Mesenchymal stem cell (in vitro differentiated cells and primary cell): ENCODE measurements around the gene CRELD1.

ENCODE experiments used
- DNase-seq: peaks from one replicate; pipeline ENCODE4 v3.0.0-alpha.2; 2013
- H2AFZ ChIP-seq: one replicate; pipeline ENCODE4 v1.6.1; 2013; ENCODE audit warnings: low read depth, mild to moderate bottlenecking, control low read depth, inconsistent platforms, low read length, moderate library complexity
- H2AK5ac ChIP-seq: 2 replicates; pipeline ENCODE4 v1.6.1; 2013; ENCODE audit warnings: low read length, moderate library complexity, mild to moderate bottlenecking, inconsistent platforms; ENCODE audit not compliant: severe bottlenecking
- H2BK120ac ChIP-seq: one replicate; pipeline ENCODE4 v1.6.1; 2013; ENCODE audit warnings: low read depth, mild to moderate bottlenecking, inconsistent platforms, low read length, moderate library complexity
- H2BK12ac ChIP-seq, 2 experiments: one replicate each; pipeline ENCODE4 v1.6.1; 2013; ENCODE audit warnings: inconsistent platforms in 2 of 2, low read length in 2 of 2, mild to moderate bottlenecking in 2 of 2, moderate library complexity in 2 of 2, control low read depth in 1 of 2
- H2BK15ac ChIP-seq: one replicate; pipeline ENCODE4 v1.6.1; 2013; ENCODE audit warnings: mild to moderate bottlenecking, low read depth, inconsistent platforms; ENCODE audit not compliant: poor library complexity, severe bottlenecking
- H2BK5ac ChIP-seq: 2 replicates; pipeline ENCODE4 v1.6.1; 2013; ENCODE audit warnings: low read depth, mild to moderate bottlenecking, low read length, control low read depth, inconsistent platforms; ENCODE audit not compliant: poor library complexity, severe bottlenecking
- H3K14ac ChIP-seq, 2 experiments: one replicate each; pipeline ENCODE4 v1.6.1; 2013; ENCODE audit warnings: inconsistent platforms in 2 of 2, low read length in 2 of 2, control low read depth in 1 of 2, mild to moderate bottlenecking in 1 of 2, moderate library complexity in 1 of 2
- H3K18ac ChIP-seq, 2 experiments: one replicate each; pipeline ENCODE4 v1.6.1; 2013; ENCODE audit warnings: inconsistent platforms in 2 of 2, low read length in 2 of 2, control low read depth in 1 of 2, low read depth in 1 of 2, mild to moderate bottlenecking in 1 of 2
- H3K23ac ChIP-seq, 2 experiments: one replicate each; pipeline ENCODE4 v1.6.1; 2013; ENCODE audit warnings: inconsistent platforms in 2 of 2, low read length in 2 of 2, mild to moderate bottlenecking in 2 of 2, moderate library complexity in 2 of 2, control low read depth in 1 of 2
- H3K27ac ChIP-seq: 2 replicates; pipeline ENCODE4 v1.5.1; 2013; ENCODE audit warnings: mild to moderate bottlenecking, moderate library complexity, low read length, control low read depth, inconsistent platforms; ENCODE audit not compliant: poor library complexity, severe bottlenecking
- H3K27me3 ChIP-seq, 2 experiments: 2 replicates each; pipeline versions ENCODE4 v1.6.1 to v1.7.0; 2013; ENCODE audit warnings: low read length in 2 of 2, mild to moderate bottlenecking in 2 of 2, moderate library complexity in 2 of 2, control low read depth in 1 of 2, inconsistent platforms in 1 of 2; ENCODE audit not compliant: control insufficient read depth in 1 of 2, insufficient read depth in 1 of 2
- H3K36me3 ChIP-seq, 2 experiments: 2 replicates each; pipeline versions ENCODE4 v1.6.1 to v1.7.0; 2013; ENCODE audit warnings: low read length in 2 of 2, control low read depth in 1 of 2, inconsistent platforms in 1 of 2, low read depth in 1 of 2, mild to moderate bottlenecking in 1 of 2; ENCODE audit not compliant: insufficient read depth in 2 of 2, control insufficient read depth in 1 of 2
- H3K4ac ChIP-seq, 2 experiments: one replicate each; pipeline ENCODE4 v1.6.1; 2013; ENCODE audit warnings: inconsistent platforms in 2 of 2, low read length in 2 of 2, mild to moderate bottlenecking in 2 of 2, moderate library complexity in 2 of 2, control low read depth in 1 of 2, low read depth in 1 of 2
- H3K4me1 ChIP-seq: 2 replicates; pipeline ENCODE4 v1.6.1; 2013; ENCODE audit warnings: low read depth, low read length, control low read depth; ENCODE audit not compliant: control insufficient read depth, insufficient read depth
- H3K4me2 ChIP-seq: 2 replicates; pipeline ENCODE4 v1.6.1; 2013; ENCODE audit warnings: low read length, mild to moderate bottlenecking, inconsistent platforms; ENCODE audit not compliant: poor library complexity, severe bottlenecking
- H3K4me3 ChIP-seq, 2 experiments: 2 replicates each; pipeline versions ENCODE4 v1.5.1 to v1.7.0; 2013; ENCODE audit warnings: low read length in 2 of 2, mild to moderate bottlenecking in 2 of 2, control low read depth in 1 of 2, low read depth in 1 of 2; ENCODE audit not compliant: insufficient read depth in 1 of 2
- H3K79me1 ChIP-seq: replicated peaks from 2 replicates; pipeline ENCODE4 v1.6.1; 2013; ENCODE audit warnings: mild to moderate bottlenecking, control low read depth, low read length, inconsistent platforms; ENCODE audit not compliant: poor library complexity, severe bottlenecking
- H3K9ac ChIP-seq: 2 replicates; pipeline ENCODE4 v1.7.0; 2013; ENCODE audit warnings: mild to moderate bottlenecking, low read length, moderate library complexity
- H3K9me3 ChIP-seq: 2 replicates; pipeline ENCODE4 v1.7.0; 2013; ENCODE audit warnings: mild to moderate bottlenecking, low read length; ENCODE audit not compliant: control insufficient read depth
- H4K8ac ChIP-seq: one replicate; pipeline ENCODE4 v1.6.1; 2013; ENCODE audit warnings: inconsistent platforms, mild to moderate bottlenecking, low read length, moderate library complexity
- H4K91ac ChIP-seq: one replicate; pipeline ENCODE4 v1.6.1; 2013; ENCODE audit warnings: mild to moderate bottlenecking, low read length, inconsistent platforms
- WGBS: methylation state at CpG from one replicate; pipeline ENCODE4 v1.1.7; 2013; ENCODE audit warnings: mixed read lengths; 5-methylcytosine and 5-hydroxymethylcytosine counted together

CRELD1 gene

DNA sequence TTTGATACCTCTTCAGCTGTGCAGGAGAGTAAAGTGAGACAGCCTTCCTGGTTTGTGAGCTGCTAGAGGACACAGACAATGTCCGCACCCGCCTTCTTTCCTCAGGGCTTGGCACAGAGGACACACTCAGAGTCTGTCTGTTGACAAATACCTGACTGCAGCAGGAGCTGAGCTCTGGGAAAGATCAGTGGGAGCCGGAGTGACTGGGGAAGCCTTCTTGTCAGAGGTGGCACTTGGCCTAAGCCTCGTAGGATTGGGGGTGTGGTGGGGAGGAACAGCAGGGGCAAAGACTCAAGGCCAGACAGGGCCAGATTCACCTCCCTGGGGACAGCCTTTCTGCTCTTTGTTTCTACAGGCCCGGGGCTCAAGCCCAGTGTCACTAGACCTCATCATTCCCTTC lies 20.0 kb upstream of the CRELD1 start:
- Histone ChIP-seq H3K27ac (no peak overlapping the region), H3K9ac (no peak overlapping the region)
- WGBS: 89% methylated on average over 5 of the region's 5 CpGs

DNA sequence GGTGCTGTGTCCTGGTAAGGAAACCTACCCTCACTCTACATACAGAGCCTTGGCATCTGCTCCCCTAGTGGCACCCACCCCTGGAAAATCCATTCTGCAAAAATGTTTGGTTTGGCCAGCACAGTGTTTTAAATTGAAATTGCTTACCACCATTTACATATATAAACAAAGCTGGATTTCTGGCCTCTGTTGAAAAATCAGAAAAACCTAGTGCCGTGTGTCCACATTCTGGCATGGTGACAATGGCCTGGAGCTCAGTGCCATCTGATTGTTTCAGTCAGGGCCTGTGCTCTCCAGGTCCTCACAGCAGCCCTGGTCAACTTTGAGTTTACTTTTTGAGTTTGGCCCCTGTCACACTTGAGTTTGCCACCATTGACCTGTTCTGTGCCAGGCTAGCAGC lies 19.6 kb upstream of the CRELD1 start:
- Histone ChIP-seq H3K9ac (no peak overlapping the region), H2BK120ac (no peak overlapping the region), H2BK5ac (no peak overlapping the region), H3K4me1 (peaks cover 48% of the 10 kb centered on the region), H3K23ac (no peak overlapping the region), H2BK15ac (peak overlapping the region; percentile 38), H3K79me1 (peaks cover 11% of the 10 kb centered on the region), H3K14ac (no peak overlapping the region), H2AK5ac (no peak overlapping the region), H3K36me3 (peaks cover 0 to 4% of the 10 kb centered on the region in 2 experiments), H3K27me3 (no peaks in the 10 kb centered on the region), H4K91ac (no peak overlapping the region), H2AFZ (no peak overlapping the region), H3K4ac (no peak overlapping the region), H3K27ac (no peak overlapping the region), H3K9me3 (no peaks in the 10 kb centered on the region), H3K4me3 (no peak overlapping the region), H2BK12ac (no peak overlapping the region), H4K8ac (no peak overlapping the region), H3K4me2 (no peak overlapping the region), H3K18ac (no peak overlapping the region)
- DNase-seq: no peak
- 90% methylated on average over 1 of the region's 1 CpG for WGBS

More for the DNA sequence above, 20.0 kb upstream of the CRELD1 start:
- Histone ChIP-seq H3K4me3 (no peak overlapping the region), H3K4me1 (peaks cover 48% of the 10 kb centered on the region), H2BK15ac (no peak overlapping the region), H3K9me3 (no peaks in the 10 kb centered on the region), H3K23ac (no peak overlapping the region), H3K27me3 (no peaks in the 10 kb centered on the region), H3K36me3 (peaks cover 0 to 4% of the 10 kb centered on the region in 2 experiments), H4K8ac (peak overlapping the region; percentile 20), H3K4me2 (no peak overlapping the region), H3K18ac (no peak overlapping the region), H3K79me1 (peaks cover 11% of the 10 kb centered on the region), H4K91ac (peak overlapping the region; percentile 52), H2BK5ac (no peak overlapping the region), H2BK12ac (no peak overlapping the region), H3K14ac (no peak overlapping the region), H2AFZ (no peak overlapping the region), H3K4ac (no peak overlapping the region), H2BK120ac (no peak overlapping the region), H2AK5ac (peak overlapping the region; percentile 63)
- no peak for DNase-seq

DNA sequence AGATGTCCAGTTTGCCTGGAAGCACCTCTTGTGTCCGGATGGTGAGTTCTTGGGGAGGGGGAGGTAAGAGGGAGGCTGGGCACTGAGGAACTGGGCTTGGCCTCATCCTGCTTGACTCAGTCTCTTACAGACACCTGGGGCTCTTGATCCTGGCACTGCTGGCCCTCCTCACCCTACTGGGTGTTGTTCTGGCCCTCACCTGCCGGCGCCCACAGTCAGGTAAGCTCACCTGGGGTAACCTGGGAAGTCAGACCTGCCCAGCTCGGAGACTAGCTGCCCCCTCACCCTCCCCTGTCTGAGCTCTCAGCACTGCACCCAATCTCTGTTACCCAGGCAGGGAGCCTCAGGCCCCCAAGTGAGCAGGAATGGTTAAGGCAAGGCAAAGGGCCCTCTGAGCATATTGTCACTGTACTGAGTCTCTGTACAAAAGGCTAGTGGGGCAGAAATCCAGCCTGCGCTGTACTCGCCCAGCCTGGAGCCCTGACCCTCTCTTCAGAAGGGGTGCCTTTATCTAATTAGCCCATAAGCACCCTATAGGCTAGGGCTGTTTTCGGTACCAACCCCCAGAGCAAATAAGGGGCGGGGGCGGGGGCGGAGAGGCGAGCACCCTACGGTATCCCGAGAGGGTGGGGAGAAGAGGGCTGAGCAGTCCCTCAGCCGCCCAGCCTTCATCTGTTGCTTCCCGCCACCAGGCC lies 18.9 kb upstream of the CRELD1 start:
- peaks cover 48% of the 10 kb centered on the region for H3K4me1 ChIP-seq
- H4K91ac ChIP-seq: peak overlapping the region; percentile 31
- H3K23ac ChIP-seq: no peak overlapping the region
- peak overlapping the region in 1 of 2 experiments; percentile 34 for H3K4ac ChIP-seq
- 31% methylated on average over 14 of the region's 15 CpGs for WGBS
- peak overlapping the region in 1 of 2 experiments; percentile 21 for H3K14ac ChIP-seq
- peak overlapping the region; percentile 76 to 81 for H3K4me3 ChIP-seq
- H2BK15ac ChIP-seq: peak overlapping the region; percentile 38
- H3K27ac ChIP-seq: no peak overlapping the region
- peak overlapping the region; percentile 74 for H3K4me2 ChIP-seq
- no peaks in the 10 kb centered on the region for H3K27me3 ChIP-seq
- H3K79me1 ChIP-seq: peaks cover 11% of the 10 kb centered on the region
- H3K9me3 ChIP-seq: no peaks in the 10 kb centered on the region
- DNase-seq: peak; percentile 19
- peaks cover 1 to 4% of the 10 kb centered on the region in 2 experiments for H3K36me3 ChIP-seq
- peak overlapping the region; percentile 99 for H4K8ac ChIP-seq
- peak overlapping the region; percentile 95 to 97 for H3K18ac ChIP-seq
- peak overlapping the region; percentile 82 for H3K9ac ChIP-seq
- H2AK5ac ChIP-seq: peak overlapping the region; percentile 43
- no peak overlapping the region for H2AFZ ChIP-seq
- peak overlapping the region; percentile 74 for H2BK120ac ChIP-seq
- peak overlapping the region; percentile 15 to 58 for H2BK12ac ChIP-seq
- no peak overlapping the region for H2BK5ac ChIP-seq

DNA sequence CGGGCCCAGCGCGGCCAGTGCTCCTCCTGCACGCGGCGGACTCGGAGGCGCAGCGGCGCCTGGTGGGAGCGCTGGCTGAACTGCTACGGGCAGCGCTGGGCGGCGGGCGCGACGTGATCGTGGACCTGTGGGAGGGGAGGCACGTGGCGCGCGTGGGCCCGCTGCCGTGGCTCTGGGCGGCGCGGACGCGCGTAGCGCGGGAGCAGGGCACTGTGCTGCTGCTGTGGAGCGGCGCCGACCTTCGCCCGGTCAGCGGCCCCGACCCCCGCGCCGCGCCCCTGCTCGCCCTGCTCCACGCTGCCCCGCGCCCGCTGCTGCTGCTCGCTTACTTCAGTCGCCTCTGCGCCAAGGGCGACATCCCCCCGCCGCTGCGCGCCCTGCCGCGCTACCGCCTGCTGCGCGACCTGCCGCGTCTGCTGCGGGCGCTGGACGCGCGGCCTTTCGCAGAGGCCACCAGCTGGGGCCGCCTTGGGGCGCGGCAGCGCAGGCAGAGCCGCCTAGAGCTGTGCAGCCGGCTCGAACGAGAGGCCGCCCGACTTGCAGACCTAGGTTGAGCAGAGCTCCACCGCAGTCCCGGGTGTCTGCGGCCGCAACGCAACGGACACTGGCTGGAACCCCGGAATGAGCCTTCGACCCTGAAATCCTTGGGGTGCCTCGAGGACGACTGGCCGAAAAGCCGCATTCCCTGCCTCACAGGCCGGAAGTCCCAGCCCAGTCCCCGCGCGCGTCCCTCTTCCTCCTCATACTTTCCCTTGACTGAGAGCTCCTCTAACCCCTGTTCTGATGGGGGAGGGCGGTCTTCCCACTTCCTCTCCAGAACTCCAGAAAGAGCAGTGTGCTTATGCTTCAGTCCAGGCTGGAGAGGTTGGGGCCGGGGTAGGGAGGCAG lies 18.1 kb upstream of the CRELD1 start:
- under 1% methylated on average over 62 of the region's 99 CpGs for WGBS
- H3K27ac ChIP-seq: peak overlapping the region; percentile 63
- H2BK15ac ChIP-seq: peak overlapping the region; percentile 91
- H2BK12ac ChIP-seq: peak overlapping the region; percentile 38 to 51
- no peak overlapping the region for H2BK5ac ChIP-seq
- H3K9me3 ChIP-seq: no peaks in the 10 kb centered on the region
- peak overlapping the region; percentile 94 for H4K91ac ChIP-seq
- peak overlapping the region; percentile 74 for H3K4me2 ChIP-seq
- peaks cover 48% of the 10 kb centered on the region for H3K4me1 ChIP-seq
- no peak overlapping the region for H2AK5ac ChIP-seq
- H2BK120ac ChIP-seq: peak overlapping the region; percentile 74
- peak overlapping the region; percentile 76 to 81 for H3K4me3 ChIP-seq
- H3K36me3 ChIP-seq: peaks cover 7 to 9% of the 10 kb centered on the region in 2 experiments
- H4K8ac ChIP-seq: peak overlapping the region; percentile 99
- peak overlapping the region; percentile 82 for H3K9ac ChIP-seq
- peak overlapping the region; percentile 49 to 94 for H3K4ac ChIP-seq
- H3K23ac ChIP-seq: no peak overlapping the region
- peak overlapping the region; percentile 49 to 79 for H3K14ac ChIP-seq
- peak; percentile 76 for DNase-seq
- peaks cover 13% of the 10 kb centered on the region for H3K79me1 ChIP-seq
- peak overlapping the region; percentile 95 to 97 for H3K18ac ChIP-seq
- H3K27me3 ChIP-seq: no peaks in the 10 kb centered on the region
- peak overlapping the region; percentile 80 for H2AFZ ChIP-seq
